ENCODE results near the gene ARMH3.
A peak's percentile ranks its signal among the peaks of the same experiment; 100 is the strongest.

ARMH3 gene

GRCh38 chr10:101892782-101893391, 163.1 kb downstream of the ARMH3 start:
- DNase-seq = no peak

- peak; percentile 28 for DNase-seq
These were observed 166.4 kb downstream of the ARMH3 start for GRCh38 chr10:101889256-101890210.

DNA sequence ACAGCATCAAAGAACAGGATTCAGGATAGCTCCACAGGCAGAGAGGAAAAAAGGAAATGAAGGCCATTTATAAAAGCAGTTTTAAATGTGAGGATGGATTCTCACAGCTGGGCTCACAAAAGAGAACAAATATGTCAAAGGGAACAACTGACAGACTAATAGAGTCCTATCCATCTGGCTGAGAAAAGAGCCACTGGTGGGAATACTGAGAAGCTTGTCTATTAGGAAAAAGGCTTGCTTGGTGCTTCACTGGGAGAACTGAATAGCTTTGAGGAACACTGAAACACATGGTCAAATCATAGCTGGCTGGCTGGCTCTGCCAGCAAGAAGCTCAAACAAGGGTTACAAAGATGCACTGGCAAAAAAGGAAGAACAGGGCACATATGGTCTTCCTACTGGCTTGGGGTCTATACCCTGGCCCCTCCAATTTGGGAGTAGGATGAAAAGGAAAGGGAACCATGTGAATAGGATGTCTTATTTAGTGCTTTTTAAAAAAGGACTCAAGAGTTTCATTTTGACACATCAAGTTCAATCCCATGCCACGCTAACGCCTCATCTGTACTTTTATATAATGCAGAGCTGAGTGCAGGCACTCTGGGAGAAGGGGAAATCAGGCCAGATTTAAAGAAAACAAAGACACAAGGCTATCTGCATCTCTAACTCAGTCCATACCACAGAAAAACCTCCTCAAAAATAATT, 167.6 kb downstream of the ARMH3 start:
- no peak for DNase-seq

DNA sequence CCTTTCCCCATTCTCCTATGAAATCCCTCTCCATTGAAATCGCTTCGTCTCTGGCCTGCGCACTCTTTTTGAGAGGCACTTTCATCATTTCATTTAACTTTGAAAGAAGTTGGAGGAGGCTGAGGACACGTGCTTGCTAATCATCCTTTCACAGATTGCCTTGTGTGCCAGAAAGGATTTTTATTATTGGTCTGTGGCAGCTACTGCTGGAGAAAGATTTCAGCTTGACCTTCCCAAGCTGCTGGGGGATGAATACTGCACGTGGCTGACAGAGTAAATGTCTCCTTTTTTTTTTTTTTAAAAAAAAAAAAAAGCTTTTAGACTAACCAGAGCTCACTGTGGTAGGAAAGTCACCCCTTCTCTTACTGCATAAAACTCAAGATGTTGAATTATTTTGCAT, 168.2 kb downstream of the ARMH3 start:
- DNase-seq = no peak

- DNase-seq = no peak
These were observed 169.3 kb downstream of the ARMH3 start for GRCh38 chr10:101886521-101887312.

DNA sequence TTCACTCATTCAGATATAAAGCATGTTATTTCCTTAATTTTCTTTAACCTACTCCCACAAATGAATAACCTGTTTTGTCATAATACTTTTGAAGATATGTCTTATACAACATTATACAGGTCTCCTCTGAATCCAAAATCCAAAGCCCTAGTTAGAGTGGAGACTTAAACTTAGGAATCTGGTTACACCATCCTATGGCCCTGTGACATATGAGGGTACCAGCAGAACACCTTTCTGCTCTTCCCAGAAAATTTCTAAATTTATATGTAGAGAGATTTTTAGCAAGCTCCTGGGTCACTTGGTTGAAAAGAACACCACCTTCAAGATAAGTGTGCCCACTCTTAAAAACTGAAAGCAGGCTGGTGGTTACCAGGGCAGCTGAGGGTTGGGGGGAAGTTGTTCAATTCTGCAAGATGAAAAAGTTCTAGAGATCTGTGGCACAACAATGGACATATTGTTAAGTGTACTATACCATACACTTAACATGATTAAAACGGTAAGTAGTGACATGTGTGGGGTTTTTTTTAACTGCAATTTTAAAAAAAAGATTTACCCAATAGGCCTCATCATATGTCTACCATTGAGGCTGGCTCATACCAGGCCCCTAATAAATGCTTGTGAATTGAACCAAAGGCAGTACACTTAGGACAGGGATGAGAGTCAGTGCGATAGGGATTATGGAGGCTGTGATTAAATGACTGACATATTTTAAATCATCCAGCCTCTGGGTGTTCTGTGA, 174.8 kb downstream of the ARMH3 start:
- no peak for DNase-seq

DNA sequence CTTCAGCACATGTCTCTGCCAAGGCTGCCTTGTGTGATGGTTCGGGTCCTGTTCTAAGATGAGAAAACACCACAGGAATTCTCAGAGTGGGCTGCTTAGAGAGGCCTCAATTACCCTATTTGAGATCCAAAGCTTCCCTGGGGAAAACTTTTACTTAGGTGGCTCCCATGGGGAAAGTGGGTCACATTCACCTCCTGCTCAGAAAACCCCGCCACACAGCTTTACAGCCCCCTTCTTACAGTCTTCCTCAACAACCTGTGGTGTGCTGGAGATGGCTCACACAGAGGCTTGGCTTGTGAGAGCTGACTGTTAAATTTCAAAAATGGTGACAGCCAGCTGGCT, 175.8 kb downstream of the ARMH3 start:
- no peak for DNase-seq

DNA sequence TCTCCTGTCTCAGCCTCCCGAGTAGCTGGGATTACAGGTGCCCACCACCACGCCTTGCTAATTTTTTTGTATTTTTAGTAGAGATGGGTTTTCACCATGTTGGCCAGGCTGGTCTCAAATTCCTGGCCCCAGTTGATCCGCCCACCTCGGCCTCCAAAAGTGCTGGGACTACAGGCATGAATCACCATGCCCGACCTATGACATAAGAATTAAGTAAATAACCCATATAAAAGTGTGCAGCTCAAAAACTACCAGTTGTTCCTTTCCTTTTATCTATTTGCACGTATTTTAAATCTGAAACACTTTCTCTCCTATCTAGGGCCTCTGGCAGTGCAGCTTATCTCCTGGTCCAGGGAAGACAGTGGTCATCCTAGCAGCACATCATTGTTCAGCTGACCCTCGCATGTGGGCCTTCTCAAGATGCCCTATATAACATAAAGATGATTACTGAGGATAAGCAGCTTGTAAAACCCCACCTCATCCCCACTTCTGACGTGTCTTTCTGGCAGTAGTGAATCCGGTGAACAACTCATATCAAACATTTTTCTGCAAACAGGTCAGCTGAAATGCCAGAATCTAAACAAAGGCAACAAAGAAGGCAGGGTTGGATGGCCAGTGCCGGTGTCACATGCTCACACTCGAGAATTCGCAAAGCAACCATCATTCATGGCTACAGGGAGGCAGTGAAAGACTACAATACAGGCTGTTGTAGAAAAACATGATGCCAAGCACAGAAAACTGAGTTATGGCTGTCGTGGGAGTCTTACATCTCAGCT, 176.3 kb downstream of the ARMH3 start:
- no peak for DNase-seq

- no peak for DNase-seq
These were observed 177.1 kb downstream of the ARMH3 start for GRCh38 chr10:101878869-101879268.

GRCh38 chr10:101875068-101875688, 180.8 kb downstream of the ARMH3 start:
- peak; percentile 23 for DNase-seq

- no peak for DNase-seq
These were observed 181.7 kb downstream of the ARMH3 start for GRCh38 chr10:101874252-101874651.

DNA sequence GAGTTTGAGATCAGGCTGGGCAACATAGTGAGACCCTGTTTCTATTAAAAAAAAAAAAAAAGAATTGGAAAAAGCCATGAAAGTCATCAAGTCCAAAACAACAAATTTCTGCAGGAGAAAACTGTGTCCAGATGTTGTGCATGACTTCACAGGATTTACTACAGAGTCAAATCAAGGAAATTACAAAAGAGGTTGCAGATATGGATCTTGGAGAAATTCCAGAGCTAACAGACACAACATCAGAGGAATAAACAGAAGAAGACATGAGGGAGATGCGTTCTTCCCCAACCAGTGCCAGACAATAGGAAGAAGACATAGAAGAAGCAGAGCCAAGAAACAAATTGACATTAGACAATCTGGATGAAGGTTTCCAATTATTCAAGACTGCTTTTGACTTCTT, 188.0 kb downstream of the ARMH3 start:
- peak; percentile 3 for DNase-seq

GRCh38 chr10:101859530-101859929, 196.4 kb downstream of the ARMH3 start:
- DNase-seq = no peak

- no peak for DNase-seq
These were observed 197.1 kb downstream of the ARMH3 start for GRCh38 chr10:101858723-101859500.

DNA sequence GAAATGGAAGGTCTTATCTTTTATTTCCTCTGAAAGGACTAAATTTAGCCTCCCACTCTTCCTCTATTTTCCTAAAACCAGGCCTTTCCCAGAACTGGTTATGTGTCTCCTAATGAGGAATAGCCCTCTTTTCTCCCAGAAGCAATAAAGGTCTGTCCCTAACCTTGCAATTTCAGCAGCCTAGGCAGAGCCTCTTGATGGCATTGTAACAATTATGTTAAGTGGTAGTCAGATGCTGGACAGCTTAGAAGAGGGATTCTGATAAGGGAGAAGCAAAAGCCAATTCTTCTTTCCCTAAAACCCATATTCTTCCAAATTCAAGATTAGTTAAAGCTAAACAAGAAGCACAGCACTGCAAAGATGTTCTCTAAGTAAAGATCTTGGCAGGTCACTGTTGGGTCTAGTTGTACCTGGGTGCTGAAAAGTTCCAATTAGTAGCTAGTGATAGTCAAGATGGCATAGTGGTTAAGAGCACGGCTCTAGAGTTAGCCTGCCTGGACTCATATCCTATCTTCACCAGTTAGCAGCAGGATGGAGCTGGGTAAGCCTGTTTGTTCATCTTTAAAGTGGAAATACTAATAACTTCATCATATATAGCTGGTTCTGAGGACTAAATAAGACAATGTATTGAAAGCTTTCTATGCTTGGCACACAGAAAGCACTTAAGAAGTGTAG, 198.0 kb downstream of the ARMH3 start:
- DNase-seq = no peak

GRCh38 chr10:101856626-101857025, 199.3 kb downstream of the ARMH3 start:
- no peak for DNase-seq

DNA sequence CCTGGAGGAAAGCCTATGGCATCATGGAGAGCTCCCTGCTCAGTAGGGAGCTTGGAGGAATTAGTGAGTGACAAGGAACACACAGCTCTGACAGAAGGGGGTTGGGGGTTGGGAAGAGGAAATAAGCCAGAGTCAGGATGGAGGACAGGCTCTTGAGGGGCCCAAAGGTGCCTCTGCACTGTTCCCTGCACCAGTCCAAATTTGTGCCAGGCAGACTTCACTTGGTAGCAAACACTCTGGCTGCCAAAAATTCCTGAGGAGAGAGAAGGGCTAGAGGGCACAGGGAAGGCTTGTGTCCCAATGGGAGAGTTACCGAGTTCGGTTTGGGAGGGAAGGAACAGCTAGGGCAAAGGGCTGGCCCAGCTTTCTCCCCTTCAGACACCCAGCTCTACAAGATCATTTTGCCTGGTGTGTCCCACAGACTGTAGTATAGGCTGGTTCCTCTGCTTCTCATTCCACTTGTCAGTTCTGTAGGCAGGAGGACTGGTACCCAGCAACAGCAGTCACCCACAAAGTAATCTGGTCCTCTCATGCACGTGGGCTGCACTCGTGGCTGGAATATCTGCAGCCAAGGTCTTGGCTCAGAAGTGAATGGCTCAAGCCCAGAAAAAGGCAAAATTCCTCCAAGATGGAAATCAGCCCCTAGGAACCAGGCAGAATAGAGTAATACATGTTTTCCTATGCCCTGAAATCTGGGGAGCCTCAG, 204.4 kb downstream of the ARMH3 start:
- DNase-seq = no peak

- DNase-seq = no peak
These were observed 205.2 kb downstream of the ARMH3 start for GRCh38 chr10:101850749-101851148.

- peak; percentile 77 for DNase-seq
These were observed 207.1 kb downstream of the ARMH3 start for GRCh38 chr10:101848894-101849351.
